NCI-H510A (cell line): ENCODE measurements around the gene RSAD2.
A peak's percentile ranks its signal among the peaks of the same experiment; 100 is the strongest.
"Not testable (repeated sequence)": the region's sequence is repeated elsewhere in the genome, so short reads cannot be mapped to it uniquely, and the experiment has no call there.

Experiments used
- DNase-seq: peaks from one replicate; lab custom pipeline; 2025; lab: John Stamatoyannopoulos, UW

The RSAD2 gene

DNA sequence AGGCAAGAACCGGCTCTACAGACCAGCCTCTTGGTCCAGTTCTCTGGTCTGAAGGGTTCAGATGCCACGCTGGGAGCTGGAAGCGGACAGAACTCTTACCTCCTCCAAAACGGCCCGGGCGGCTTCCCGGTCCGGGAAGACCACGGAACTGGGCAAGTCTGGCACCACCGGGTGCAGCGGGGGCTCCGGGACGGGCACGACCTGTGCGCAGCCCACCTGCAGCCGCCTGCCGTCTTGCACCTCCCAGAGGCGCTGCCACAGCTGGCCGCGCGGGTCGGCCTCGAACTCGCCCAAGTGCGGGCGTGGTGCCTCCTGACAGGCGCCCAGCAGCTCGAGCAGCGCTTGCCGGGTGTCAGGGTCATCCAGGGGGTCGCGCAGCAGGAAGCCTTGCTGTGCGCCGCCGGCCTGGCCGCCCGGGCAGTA is 12.6 kb upstream of the RSAD2 start:
- DNase-seq = no peak

DNA sequence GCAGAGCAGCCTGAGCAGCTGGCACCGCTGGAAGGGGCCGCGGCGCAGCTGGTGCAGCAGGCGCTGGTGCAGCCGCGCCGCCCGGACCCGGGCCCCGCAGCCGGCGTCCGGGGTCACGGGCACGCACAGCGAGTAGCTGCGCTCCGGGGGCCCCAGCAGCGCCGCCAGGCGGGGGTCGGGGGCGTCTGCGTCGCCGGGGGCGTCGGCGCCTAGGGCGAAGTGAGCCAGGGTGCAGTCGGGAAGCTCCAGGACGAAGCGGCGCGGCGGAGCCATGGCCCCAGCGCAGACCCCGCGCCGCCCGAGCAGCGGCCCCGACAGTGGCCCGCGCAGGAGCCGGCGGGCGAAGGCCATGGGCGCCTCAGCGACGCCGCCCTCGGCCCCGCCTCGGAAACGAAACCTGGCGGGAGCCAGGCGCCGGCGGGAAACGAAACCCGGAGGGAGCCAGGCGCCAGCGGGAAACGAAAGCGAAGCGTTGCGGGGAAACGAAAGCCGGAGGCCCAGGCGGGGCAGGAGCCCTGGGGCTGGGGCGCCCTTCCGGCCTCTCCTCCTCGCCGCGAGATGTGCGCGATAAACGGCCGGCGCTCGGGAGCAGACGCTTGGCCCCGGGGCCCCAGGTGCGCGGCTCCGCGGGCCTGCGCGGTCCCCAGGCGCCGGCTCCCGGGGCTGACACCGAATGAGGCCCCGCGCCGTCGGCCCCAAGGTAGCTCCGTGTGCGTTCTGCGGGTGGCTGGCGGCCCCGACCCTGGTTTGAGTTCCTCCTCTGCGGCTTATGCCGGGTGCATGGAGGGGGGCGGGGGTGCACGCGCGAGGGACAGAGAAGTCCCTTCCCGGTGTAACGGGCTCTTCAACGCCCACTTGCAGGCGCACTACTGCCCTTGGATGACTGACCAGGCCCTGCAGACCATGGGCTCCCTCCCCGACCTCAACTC is 12.0 kb upstream of the RSAD2 start, which contains the start of gene CMPK2:
Gene CMPK2 (minus strand): TSS at position 562 of the 929 bp plus-strand sequence. CDS start 211 bp downstream, at position 351.
- peak; percentile 52 for DNase-seq

DNA sequence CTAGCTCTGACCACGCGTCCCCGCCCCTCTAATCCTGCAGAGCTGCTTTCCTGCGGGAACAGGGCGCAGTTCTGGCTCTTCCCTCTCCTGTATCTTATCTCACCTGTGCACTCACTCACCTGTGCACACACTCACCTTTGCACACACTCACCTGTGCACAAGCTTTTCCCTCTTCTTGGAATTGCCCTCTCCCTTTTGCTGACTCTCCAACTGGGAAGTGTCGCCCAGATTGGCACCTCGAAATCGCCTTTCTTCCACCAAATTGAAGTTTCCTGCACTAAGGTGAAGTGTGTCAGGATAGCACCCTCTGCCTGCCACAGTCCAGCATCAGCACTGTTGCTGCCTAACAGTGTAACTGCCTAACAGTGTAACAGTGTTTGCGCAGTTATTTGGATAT is 11.3 kb upstream of the RSAD2 start:
- DNase-seq = no peak

DNA sequence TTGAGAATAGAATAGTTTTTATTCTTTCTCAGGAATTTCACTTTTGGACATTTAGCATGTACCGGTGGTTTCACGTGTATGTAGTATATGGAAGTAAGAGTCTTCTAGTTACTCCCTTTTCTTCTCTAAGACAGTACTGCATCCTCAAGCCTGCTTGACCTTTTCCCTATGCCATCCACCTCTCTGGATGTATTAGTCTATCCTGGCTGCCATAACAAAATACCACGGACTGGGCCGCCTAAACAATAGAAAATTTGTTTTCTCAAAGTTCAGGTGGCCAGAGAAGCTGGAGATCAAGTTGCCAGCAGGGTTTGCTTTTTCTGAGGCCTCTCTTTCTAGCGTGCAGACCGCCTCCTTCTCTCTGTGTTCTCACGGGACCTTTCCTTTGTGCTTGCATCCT is 10.6 kb upstream of the RSAD2 start:
- DNase-seq = no peak

DNA sequence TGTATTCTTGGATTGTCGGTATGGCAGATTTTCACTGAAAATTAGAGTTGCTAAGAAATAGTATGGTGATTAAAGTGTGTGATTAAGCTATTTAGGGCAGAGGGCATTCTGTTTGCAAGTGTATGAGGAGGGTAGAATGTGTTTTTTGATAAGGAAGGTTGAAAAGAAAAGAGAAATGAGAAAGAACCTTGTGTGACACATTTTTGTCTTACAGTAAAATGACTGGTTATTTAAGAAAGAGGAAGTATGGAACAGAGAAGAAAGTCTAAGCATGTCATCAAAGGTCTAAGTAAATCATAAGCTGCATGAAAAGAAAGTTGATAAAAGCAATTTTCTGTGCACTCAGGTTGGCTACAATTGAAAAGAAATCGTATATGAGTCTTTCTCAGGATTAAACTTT is 5.2 kb upstream of the RSAD2 start:
- DNase-seq = no peak

DNA sequence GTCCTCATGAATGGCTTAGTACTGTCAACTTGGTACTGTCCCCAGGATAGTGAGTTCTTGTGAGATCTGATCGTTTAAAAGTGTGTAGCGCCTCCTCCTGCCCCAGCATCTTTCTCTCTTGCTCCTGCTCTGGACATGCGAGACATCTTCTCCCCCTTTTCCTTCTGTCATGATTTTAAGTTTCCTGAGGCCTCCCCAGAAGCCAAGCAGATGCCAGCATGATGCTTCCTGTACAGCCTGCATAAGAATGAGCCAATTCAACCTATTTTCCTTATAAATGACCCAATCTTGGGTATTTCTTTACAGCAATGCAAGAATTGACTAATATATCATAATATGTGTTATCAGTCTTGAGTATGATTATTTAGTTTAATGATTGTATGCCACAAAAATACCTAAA is 3.5 kb upstream of the RSAD2 start:
- no peak for DNase-seq

DNA sequence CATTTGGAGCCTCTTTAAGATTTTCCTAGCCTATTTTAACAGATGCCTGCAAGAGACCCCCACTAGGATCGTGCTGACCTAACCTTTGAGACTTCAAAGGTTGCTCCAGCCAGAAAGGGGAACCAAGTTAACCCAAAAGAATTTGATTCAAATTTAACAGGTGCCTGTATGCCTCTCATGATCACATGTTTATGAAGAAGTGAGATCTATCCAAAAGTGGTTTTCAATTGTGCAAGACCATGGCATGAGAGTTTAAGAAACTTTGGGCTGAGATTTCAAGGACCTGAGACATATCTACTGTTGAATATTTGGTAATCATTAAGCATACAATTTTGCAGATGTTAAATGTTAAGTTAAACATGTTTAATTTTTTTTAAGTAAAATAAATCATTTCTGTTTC is 1.3 kb upstream of the RSAD2 start:
- DNase-seq = no peak

DNA sequence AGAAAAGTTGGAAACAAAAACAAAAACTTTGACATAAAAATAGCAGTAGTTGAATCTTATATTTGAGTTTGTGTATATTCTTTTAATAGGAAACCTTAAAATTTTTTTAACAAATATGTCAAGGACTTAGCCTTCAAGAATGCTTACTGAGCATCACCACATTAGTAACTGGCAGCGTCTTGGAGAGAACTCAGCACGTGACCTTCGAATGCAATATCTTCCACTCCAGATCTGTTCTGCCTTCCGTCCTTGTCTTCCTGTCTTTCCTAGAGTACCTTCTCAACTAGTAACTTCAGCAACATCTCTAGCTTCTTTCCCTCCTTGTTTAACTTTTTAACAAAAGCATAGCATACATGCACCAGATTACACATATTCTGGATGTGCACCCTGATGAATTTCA is 972 bp downstream of the RSAD2 start:
- DNase-seq = no peak

DNA sequence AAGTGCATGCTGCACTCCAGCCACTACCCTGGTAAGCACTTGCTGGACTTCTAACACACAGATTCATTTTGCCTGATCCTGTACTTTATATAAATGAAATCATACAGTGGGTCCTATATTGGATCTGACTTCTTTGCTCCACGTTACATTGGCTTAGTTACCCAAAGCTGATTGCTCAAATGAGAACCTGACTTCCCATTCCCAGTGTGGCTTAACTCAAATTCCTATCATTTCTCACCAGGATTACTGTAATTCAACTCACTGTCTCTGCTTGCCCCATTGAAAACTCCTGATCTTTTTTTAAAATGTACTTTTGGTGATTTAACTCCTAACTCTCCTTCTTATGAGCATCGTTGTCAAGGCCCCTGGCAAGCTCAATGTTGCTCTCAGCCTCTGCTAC is 1.4 kb downstream of the RSAD2 start:
- DNase-seq = no peak

DNA sequence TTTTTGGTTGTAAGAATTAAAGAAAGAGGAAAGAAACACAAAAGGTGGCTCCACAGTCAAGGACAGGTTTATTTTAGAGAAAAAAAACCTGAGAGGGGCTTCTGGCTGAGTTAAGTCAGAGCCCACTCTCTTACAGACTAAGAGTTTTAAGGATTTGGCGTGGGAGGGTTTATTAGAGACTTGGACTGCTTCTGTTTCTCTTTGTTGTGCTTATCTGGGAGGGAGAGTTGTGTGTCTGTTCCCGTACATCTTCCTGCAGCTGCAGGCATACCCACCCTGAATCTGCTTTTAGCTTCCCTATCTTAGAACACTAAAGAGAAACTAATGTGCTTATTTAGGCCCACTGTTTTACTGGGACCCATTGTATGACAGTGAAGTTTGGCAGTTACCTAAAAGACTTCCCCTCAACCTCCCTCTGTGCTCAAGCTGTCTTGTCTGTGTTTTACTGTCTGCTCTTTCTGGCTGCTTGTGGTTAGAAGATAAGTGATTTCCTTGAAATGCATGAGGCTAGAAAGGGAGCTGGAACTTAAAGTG is 2.7 kb downstream of the RSAD2 start:
- no peak for DNase-seq

DNA sequence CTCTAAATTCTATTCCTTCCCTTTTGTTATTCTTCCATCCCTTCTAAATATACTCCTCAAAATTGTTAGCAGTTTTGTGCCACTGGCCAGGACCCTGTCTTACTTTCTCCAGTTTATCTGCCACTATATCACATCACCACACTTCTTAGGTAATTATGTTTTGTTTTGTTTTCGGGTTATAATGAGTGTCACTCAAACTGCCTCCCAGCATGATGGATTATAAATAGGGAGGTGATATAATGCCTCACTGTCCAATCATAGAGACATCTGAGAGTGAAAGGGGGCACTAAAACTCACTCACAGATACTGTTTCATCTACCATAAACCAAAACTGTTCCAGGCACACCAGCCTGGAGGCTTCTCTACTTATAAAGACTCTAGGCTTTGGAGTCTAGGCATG is 3.5 kb downstream of the RSAD2 start:
- no peak for DNase-seq

DNA sequence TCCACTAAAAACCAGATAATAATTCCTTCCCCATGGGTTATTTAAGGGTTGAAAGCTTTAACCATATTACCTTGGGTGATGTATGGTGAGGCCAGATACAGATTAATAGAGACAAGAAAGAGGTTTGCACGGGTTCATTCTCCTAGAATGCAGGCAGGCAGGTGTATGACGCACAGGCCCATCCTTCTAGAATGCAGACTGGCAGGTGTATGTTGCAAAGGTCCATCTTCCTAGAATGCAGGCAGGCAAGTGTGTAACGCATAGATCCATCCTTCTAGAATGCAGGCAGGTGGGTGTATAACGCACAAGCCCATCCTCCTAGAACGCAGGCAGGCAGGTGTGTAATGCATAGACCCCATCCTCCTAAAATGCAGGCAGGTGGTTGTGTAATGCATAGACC is 3.9 kb downstream of the RSAD2 start:
- DNase-seq = no peak

DNA sequence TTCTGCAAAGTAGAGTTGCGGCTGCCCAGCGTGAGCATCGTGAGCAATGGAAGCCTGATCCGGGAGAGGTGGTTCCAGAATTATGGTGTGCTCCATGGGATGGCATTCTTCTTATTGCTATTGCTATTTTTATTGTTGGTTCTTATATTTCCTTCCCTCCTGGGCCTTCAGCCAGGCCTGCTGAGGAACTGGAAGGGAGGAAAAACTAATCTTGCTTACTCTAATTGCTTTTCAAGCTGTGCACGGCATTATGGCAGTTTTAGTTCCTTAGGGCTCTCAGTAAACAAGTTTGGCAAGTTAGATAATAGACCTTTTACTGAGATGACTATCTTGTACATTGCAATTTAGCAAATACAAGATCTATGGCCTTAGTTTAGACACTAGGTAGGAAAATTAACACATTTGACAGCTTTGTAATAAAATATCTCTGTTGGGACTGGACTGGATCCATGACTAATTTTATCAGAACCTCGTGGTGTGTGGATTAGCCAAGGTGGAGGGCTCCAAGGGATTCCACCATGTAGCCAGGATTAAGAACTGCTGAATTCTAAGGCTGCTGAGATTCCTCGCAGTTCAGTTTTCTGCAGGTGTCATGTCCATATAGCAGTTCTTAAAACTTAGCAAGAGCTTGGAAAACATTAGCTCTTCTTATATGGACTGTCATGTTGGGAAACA is 6.0 kb downstream of the RSAD2 start:
- no peak for DNase-seq

DNA sequence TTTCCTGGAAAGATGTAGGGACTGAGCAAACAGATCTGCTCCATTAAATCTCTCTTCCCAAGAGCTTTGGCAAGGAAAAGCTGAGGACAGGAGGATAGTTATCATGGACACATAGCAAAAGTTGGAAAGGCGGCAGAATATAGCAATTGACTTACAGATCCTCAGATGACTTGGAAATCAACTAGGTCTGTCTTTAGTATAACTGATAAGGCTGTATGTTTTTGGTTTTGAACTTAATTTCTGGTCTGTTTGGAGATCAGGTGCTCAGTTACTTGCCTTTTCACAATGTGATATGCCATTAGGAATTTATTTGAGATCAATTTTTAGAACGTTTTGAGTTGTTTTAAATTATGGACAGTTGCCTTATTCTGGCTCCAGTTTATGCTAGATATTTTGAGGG is 8.0 kb downstream of the RSAD2 start:
- no peak for DNase-seq

DNA sequence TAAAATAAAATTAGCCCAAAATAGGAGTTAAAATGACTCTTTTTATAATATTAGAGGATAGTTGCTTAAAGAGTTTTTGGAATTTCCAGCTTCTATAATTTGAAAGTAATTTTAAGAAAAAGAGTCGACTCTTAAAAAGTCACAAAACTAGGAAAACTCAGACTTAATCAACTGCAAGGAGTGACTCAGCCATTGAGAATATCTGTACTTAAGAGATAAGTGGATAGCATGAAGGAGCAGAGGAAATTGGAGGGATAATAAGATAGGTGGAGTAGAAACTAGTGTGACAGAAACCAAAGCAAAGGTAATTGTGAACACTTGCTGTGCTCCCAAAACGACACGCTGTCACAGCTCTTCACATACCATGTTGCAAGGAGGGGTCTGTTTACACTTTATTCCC is 8.4 kb downstream of the RSAD2 start:
- DNase-seq = no peak

DNA sequence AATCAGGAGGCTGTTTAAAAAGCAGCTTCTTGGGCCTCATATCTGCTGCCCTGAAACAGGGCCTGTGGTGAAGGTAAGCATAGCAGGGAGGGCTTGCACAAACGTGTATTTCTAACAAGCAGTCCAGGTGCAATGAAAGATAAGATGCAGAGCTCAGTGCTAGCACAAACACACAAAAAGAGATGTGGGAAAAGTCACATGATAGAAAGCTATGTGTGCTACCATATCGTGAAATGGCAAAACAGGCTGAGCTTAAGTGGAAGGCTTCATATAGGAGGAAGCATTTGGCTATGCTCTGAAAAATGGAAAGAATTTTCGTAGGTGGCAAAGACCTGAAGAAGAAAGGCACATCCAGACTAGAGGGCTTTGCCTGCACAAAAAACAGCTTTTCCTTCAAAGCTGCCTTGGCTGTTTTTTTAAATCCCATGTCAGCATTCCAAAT is 10.2 kb downstream of the RSAD2 start:
- no peak for DNase-seq

DNA sequence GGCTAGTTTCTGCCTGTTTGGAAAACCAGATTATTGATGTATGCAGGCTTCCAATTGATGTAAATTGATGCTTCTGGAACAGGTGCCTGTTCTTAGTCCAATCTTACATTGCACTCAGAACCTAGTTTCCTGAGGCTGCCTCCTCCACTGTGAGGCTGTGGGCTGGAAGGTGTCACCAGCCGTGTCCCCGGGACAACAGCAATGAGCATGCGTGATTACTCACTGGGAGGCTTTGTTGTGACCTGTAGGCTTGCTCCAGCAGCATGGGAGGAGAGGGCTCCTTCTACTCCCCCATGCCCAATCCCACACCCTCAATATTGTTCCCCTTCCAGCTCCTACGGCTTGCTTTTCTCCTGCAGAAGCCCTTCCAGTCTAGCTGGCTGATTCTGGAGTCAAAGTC is 11.1 kb downstream of the RSAD2 start:
- DNase-seq = no peak

DNA sequence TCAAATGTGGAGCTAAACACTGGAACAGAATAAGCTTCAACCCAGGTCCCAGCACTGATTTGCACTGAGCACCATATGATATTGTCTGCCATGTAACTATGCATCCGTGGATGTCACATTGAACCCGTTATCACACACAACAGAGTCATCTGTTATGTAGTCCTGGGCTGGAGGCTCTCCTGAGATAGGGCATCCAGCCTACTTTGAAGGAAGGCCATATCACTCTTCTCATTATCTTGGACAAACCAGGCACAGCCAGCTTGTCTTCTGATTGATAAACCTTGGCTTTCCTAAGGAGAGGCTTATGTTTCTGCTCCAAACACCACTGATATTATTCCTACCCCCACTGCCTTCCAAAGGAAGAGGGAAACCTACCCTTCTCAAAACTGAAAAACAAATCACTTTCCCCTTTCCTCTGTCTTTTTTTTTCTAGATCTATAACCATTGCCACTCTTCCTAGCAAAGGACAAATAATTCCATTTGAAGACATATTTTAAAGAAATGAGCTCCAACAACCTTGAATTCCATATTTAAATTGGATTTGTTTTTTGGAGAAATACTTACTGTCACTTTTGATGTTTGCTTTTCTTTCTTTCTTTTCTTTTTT is 16.4 kb downstream of the RSAD2 start:
- DNase-seq = no peak

DNA sequence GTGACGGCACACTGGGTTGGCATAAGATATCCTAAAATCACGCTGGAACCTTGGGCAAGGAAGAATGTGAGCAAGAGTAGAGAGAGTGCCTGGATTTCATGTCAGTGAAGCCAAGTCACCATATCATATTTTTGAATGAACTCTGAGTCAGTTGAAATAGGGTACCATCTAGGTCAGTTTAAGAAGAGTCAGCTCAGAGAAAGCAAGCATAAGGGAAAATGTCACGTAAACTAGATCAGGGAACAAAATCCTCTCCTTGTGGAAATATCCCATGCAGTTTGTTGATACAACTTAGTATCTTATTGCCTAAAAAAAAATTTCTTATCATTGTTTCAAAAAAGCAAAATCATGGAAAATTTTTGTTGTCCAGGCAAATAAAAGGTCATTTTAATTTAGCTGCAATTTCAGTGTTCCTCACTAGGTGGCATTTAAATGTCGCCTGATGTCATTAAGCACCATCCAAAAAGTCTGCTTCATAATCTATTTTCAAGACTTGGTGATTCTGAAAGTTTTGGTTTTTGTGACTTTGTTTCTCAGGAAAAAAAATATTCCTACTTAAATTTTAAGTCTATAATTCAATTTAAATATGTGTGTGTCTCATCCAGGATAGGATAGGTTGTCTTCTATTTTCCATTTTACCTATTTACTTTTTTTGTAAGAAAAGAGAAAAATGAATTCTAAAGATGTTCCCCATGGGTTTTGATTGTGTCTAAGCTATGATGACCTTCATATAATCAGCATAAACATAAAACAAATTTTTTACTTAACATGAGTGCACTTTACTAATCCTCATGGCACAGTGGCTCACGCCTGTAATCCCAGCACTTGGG is 19.6 kb downstream of the RSAD2 start:
- DNase-seq = no peak

DNA sequence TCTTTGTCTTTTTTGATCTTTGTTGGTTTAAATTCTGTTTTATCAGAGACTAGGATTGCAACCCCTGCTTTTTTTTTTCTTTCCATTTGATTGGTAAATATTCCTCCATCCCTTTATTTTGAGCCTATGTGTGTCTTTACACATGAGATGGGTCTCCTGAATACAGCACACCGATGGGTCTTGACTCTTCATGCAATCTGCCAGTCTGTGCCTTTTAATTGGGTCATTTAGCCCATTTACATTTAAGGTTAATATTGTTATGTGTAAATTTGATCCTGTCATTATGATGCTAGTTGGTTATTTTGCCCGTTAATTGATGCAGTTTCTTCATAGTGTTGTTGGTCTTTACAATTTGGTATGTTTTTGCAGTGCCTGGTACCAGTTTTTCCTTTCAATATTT is 25.0 kb downstream of the RSAD2 start:
- DNase-seq = not testable (repeated sequence)

DNA sequence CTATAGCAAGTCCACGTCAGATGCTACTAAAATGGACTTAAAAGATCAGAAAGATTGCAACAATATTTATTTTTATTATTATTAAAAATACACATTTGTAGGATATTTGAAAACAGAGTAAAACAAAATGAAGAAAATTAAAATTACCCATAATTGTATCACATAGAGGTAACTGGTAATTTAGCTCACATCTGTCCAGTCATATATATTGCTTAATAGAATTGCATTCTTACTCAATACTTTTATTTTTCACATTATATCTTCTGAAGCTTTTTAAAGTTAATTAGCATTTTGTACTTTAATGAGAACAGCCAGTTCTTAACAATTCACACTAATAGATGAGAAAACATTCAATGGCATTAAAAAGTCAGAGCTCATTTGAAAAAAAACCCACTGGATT is 28.1 kb downstream of the RSAD2 start:
- DNase-seq = no peak
